Testis (tissue), 2 donors: ENCODE measurements around the gene MLNR.

ENCODE experiments used
- CTCF ChIP-seq, 3 experiments: fragments of 450-650 bp in 2 of 3; fragments of 200-600 bp in 1 of 3; sonication (generic) in 1 of 3; IDR thresholded peaks; one replicate each; pipeline ENCODE4 v1.5.1; 2016 to 2019; ENCODE audit warnings: antibody characterized with exemption in 3 of 3, mild to moderate bottlenecking in 2 of 3, moderate library complexity in 1 of 3
- POLR2A ChIP-seq: fragments of 450-650 bp; IDR thresholded peaks from one replicate; pipeline ENCODE4 v1.6.1; 2017; ENCODE audit warnings: antibody characterized with exemption, mild to moderate bottlenecking, moderate library complexity

GRCh38 chr13:49245101-49245500, 25.0 kb downstream of the MLNR start:
- TF ChIP-seq CTCF (IDR thresholded peaks at IDR 0.05) (no peak), POLR2A (no peak)
